Prostate gland (tissue), 2 donors: ENCODE measurements around the gene GALK1.

ENCODE experiments used
- CTCF ChIP-seq, 4 experiments: fragments of 200-600 bp in 2 of 4; fragments of 450-650 bp in 2 of 4; sonication (generic) in 2 of 4; IDR thresholded peaks; 1 replicate in 3 of 4; 2 replicates in 1 of 4; pipeline ENCODE4 v1.5.1; 2016 to 2019; ENCODE audit warnings: antibody characterized with exemption in 4 of 4, mild to moderate bottlenecking in 2 of 4, moderate library complexity in 2 of 4
- POLR2A ChIP-seq: fragments of 450-650 bp; IDR thresholded peaks from one replicate; pipeline ENCODE4 v1.6.1; 2016; ENCODE audit warnings: antibody characterized with exemption, mild to moderate bottlenecking
- POLR2AphosphoS5 ChIP-seq: sonication (generic); formaldehyde crosslinking; IDR thresholded peaks from one replicate; pipeline ENCODE4 v1.6.1; 2017; ENCODE audit warnings: antibody characterized with exemption

DNA sequence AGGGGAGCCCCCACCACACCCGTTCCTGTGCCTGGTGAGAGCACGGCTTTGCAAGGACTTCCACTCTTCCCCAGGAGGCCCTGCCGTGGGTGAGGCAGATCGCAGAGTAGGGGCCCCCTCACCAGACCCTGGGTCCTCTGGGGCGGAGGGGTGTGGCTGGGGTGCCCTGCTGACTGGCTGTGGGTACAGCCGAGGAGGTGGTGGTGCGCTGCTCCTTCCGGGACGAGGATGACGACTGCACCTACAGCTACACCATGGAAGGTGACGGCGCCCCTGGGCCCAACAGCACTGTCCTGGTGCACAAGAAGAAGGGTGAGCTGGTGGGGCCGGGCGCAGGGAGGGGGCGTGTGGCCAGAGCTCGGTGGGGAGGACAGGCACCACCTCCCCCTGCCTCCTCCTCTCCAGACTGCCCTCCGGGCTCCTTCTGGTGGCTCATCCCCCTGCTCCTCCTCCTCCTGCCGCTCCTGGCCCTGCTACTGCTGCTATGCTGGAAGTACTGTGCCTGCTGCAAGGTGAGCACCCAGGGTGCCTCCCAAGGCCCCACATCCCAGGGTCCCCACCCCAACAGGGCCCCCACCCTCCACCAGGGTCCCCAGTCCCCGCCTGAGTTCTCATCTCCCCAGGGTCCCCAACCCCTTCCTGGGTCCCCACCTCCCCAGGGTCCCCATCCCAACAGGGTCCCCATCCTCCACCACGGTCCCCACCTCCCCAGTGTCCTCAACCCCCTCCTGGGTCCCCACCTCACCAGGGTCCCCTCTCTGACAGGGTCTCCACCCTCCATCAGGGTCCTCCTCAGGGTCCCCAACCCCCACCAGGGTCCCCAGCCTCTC, 27.6 kb downstream of the GALK1 start:
- no peak for TF ChIP-seq CTCF (IDR thresholded peaks at IDR 0.05)
- TF ChIP-seq POLR2A, result no peak
- no peak for TF ChIP-seq POLR2AphosphoS5
